Thoracic aorta (tissue), 2 donors: Measurements from ENCODE around the gene TMEM39B. TPM values are rescaled to one million over a fixed set of nuclear protein-coding genes. Genes with fewer than 3 reads are reported as not detected.
"Not testable (repeated sequence)": the region's sequence is repeated elsewhere in the genome, so short reads cannot be mapped to it uniquely, and the experiment has no call there.

Experiments
- ATAC-seq: fragments of 150-250 bp; one replicate; pipeline ENCODE4 v1.8.0; 2017; ENCODE audit warnings: low read depth; ENCODE audit not compliant: insufficient number of reproducible peaks, low FRiP score
- DNase-seq: peaks from one replicate; pipeline ENCODE4 v3.0.0-alpha.2; 2020; ENCODE audit warnings: low spot score
- H3K27ac ChIP-seq, 2 donors: fragments of 200-600 bp; sonication (generic); 1 replicate in 1 of 2; 2 replicates in 1 of 2; pipeline ENCODE4 v1.5.1; 2016; ENCODE audit warnings: mild to moderate bottlenecking in 2 of 2, moderate library complexity in 2 of 2
- H3K27me3 ChIP-seq: fragments of 200-600 bp; sonication (generic); replicated peaks from 2 replicates; pipeline ENCODE4 v1.6.0; 2016; ENCODE audit warnings: mild to moderate bottlenecking; ENCODE audit not compliant: insufficient read depth
- H3K36me3 ChIP-seq: fragments of 200-600 bp; sonication (generic); one replicate; pipeline ENCODE4 v1.5.1; 2016
- H3K4me1 ChIP-seq, 2 donors: fragments of 200-600 bp; sonication (generic); 1 replicate in 1 of 2; 2 replicates in 1 of 2; pipeline versions ENCODE4 v1.5.1 to v1.6.0; 2016; ENCODE audit warnings: low read depth in 2 of 2, mild to moderate bottlenecking in 1 of 2; ENCODE audit not compliant: control insufficient read depth in 1 of 2
- H3K4me3 ChIP-seq: fragments of 200-600 bp; sonication (generic); 2 replicates; pipeline ENCODE4 v1.5.1; 2016; ENCODE audit warnings: mild to moderate bottlenecking
- H3K9me3 ChIP-seq: fragments of 200-600 bp; sonication (generic); 2 replicates; pipeline ENCODE4 v1.5.1; 2016
- CTCF ChIP-seq: fragments of 200-600 bp; sonication (generic); IDR thresholded peaks from one replicate; pipeline ENCODE4 v1.5.1; 2019; ENCODE audit warnings: antibody characterized with exemption
- total RNA-seq, 2 donors: library from RNA; depleted of rRNA; stranded (reverse); fragments of >200 nt; gene quantifications; one replicate each; pipeline versions ENCODE4 v1.1.0 to v1.2.3, GENCODE V29; 2016

Gene TMEM39B
- total RNA-seq, 2 donors from 2014 or later: 5.1 to 5.8 TPM

DNA sequence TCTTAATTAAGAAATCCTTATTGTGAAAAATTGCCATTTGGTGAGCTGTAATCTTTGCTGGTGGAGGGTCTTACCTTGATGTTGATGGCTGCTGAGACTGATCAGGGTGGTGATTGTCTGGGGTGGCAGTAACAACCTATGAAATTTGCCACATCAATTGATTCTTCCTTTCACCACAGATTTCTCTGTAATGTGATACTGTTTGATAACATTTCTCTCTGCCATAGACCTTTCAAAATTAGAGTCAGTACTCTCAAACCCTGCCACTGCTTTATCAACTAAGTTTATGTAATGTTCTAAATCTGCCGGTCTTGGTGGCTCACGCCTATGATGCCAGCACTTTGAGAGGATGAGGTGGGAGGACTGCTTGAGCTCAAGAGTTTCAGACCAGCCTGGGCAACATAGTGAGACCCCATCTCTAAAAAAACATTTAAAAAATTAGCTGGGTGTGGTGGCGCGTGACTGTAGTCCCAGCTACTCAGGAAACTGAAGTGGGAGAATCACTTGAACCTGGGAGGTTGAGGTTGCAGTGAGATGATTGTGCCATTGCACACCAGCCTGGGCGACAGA lies 40.2 kb downstream of the TMEM39B start:
- H3K4me3 ChIP-seq: no peak overlapping the region
- no peaks in the 10 kb centered on the region for H3K36me3 ChIP-seq
- ATAC-seq (no peak), DNase-seq (no peak)
- H3K4me1 ChIP-seq: peaks cover 20 to 75% of the 10 kb centered on the region in 2 donors
- H3K9me3 ChIP-seq: no peaks in the 10 kb centered on the region
- no peak for TF ChIP-seq CTCF
- no peak overlapping the region for H3K27ac ChIP-seq
- no peaks in the 10 kb centered on the region for H3K27me3 ChIP-seq

DNA sequence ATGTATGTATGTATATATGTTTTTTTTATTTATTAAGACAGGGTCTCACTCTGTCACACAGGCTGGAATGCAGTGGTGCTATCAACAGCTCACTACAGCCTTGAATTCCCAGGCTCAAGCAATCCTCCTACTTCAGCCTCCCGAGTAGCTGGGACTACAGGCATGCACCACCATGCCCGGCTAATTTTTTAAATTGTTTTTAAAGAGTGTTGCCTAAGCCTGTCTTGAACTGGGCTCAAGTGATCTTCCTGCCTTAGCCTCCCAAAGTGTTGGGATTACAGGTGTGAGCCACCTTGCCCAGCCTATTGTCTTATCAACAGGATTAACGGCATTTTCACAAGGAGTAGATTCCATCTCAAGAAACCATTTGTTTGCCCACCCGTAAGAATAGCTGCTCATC lies 40.7 kb downstream of the TMEM39B start:
- H3K4me1 ChIP-seq: peaks cover 20 to 80% of the 10 kb centered on the region in 2 donors
- not testable (repeated sequence) for H3K4me3 ChIP-seq, H3K27ac ChIP-seq, H3K27me3 ChIP-seq, H3K36me3 ChIP-seq, DNase-seq, ATAC-seq, H3K9me3 ChIP-seq

DNA sequence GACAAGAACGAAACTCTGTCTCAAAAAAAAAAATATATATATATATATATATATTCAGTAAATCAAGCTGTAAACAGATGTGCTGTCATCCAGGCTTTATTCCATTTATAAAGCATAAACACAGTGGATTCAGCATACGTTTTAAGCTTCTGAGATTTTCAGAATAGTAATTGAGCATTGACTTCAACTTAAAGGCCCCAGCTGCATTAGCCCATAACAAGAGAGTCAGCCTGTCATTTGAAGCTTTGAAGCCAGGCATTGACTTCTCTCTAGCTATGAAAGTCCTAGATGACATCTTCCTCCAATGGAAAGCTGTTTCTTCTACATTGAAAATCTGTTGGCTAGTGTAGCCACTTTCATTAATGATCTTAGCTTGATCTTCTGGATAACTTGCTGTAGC lies 41.7 kb downstream of the TMEM39B start:
- H3K36me3 ChIP-seq: no peaks in the 10 kb centered on the region
- no peak overlapping the region for H3K27ac ChIP-seq
- no peak for ATAC-seq
- no peak for TF ChIP-seq CTCF
- DNase-seq: no peak
- no peaks in the 10 kb centered on the region for H3K27me3 ChIP-seq
- no peaks in the 10 kb centered on the region for H3K9me3 ChIP-seq
- peaks cover 21 to 74% of the 10 kb centered on the region in 2 donors for H3K4me1 ChIP-seq
- no peak overlapping the region for H3K4me3 ChIP-seq

GRCh38 chr1:32115496-32115895 lies 42.8 kb downstream of the TMEM39B start:
- ATAC-seq: peak; percentile 39

GRCh38 chr1:32116531-32116930 lies 43.8 kb downstream of the TMEM39B start:
- no peaks in the 10 kb centered on the region for H3K27me3 ChIP-seq
- peak overlapping the region; percentile 13 to 84 for H3K27ac ChIP-seq
- peaks cover 15 to 59% of the 10 kb centered on the region in 2 donors for H3K4me1 ChIP-seq
- no peaks in the 10 kb centered on the region for H3K36me3 ChIP-seq
- H3K9me3 ChIP-seq: no peaks in the 10 kb centered on the region
- TF ChIP-seq CTCF: no peak
- ATAC-seq (no peak), DNase-seq (no peak)
- peak overlapping the region; percentile 45 for H3K4me3 ChIP-seq

More at GRCh38 chr1:32115496-32115895, 42.8 kb downstream of the TMEM39B start:
- Histone ChIP-seq H3K27ac (peak overlapping the region; percentile 13 to 84), H3K36me3 (no peaks in the 10 kb centered on the region), H3K9me3 (no peaks in the 10 kb centered on the region), H3K27me3 (no peaks in the 10 kb centered on the region), H3K4me1 (peaks cover 18 to 63% of the 10 kb centered on the region in 2 donors), H3K4me3 (peak overlapping the region; percentile 45)
- no peak for DNase-seq
- TF ChIP-seq CTCF: no peak

- DNase-seq (no peak), ATAC-seq (no peak)
- H3K4me3 ChIP-seq: no peak overlapping the region
- no peaks in the 10 kb centered on the region for H3K9me3 ChIP-seq
- no peaks in the 10 kb centered on the region for H3K36me3 ChIP-seq
- no peaks in the 10 kb centered on the region for H3K27me3 ChIP-seq
- H3K27ac ChIP-seq: peak overlapping the region in 1 of 2 donors; percentile 30
- peaks cover 18 to 49% of the 10 kb centered on the region in 2 donors for H3K4me1 ChIP-seq
- TF ChIP-seq CTCF: no peak
Measured at GRCh38 chr1:32122151-32122550, 49.4 kb downstream of the TMEM39B start.

GRCh38 chr1:32123361-32123760 lies 50.6 kb downstream of the TMEM39B start:
- not testable (repeated sequence) for H3K4me3 ChIP-seq, H3K27me3 ChIP-seq, DNase-seq, H3K27ac ChIP-seq, H3K9me3 ChIP-seq, ATAC-seq, H3K36me3 ChIP-seq
- peaks cover 18 to 37% of the 10 kb centered on the region in 2 donors for H3K4me1 ChIP-seq
